Psoas muscle (tissue), 8 donors: ENCODE data around the gene G3BP1. TPM values are rescaled to one million over a fixed set of nuclear protein-coding genes. Genes with fewer than 3 reads are reported as not detected.
"Not testable (repeated sequence)": the region's sequence is repeated elsewhere in the genome, so short reads cannot be mapped to it uniquely, and the experiment has no call there.

Source experiments
- ATAC-seq, 4 donors: fragments of 200-7000 bp; cut with Tn5 transposase; one replicate each; pipeline ENCODE4 v1.9.1; 2020; ENCODE audit warnings: moderate library complexity in 3 of 4, mild to moderate bottlenecking in 2 of 4
- DNase-seq, 2 donors: peaks; one replicate each; pipeline ENCODE4 v3.0.0-alpha.2; 2020
- H3K27ac ChIP-seq: fragments of 200-600 bp; one replicate; pipeline ENCODE4 v1.8.0; 2022
- H3K27me3 ChIP-seq, 3 donors: fragments of 200-600 bp in 1 of 3; one replicate each; pipeline versions ENCODE4 v1.6.1 to v1.8.0; 2013 to 2022; ENCODE audit warnings: low read length in 2 of 3, mild to moderate bottlenecking in 2 of 3, moderate library complexity in 1 of 3; ENCODE audit not compliant: insufficient read depth in 3 of 3
- H3K36me3 ChIP-seq, 2 donors: fragments of 200-600 bp in 1 of 2; one replicate each; pipeline versions ENCODE4 v1.6.1 to v1.8.0; 2013 to 2022; ENCODE audit warnings: low read depth in 1 of 2, mild to moderate bottlenecking in 1 of 2, moderate library complexity in 1 of 2; ENCODE audit not compliant: insufficient read depth in 1 of 2
- H3K4me1 ChIP-seq: fragments of 200-600 bp; one replicate; pipeline ENCODE4 v1.8.0; 2022
- H3K4me3 ChIP-seq: fragments of 200-600 bp; one replicate; pipeline ENCODE4 v1.8.0; 2022; ENCODE audit warnings: mild to moderate bottlenecking
- H3K9me3 ChIP-seq: fragments of 200-600 bp; one replicate; pipeline ENCODE4 v1.8.0; 2022
- CTCF ChIP-seq: fragments of 200-600 bp; IDR thresholded peaks from one replicate; pipeline ENCODE4 v1.8.0; 2022; ENCODE audit warnings: antibody characterized with exemption
- WGBS, 3 donors: extraction: QIAGEN DNeasy Blood & Tissue Kit; methylation state at CpG; one replicate each; pipeline versions ENCODE4 v1.1.6 to v1.1.7; 2013; 5-methylcytosine and 5-hydroxymethylcytosine counted together
- intact Hi-C, 2 donors: fragments of 100-400 bp; cut with DNase I; formaldehyde crosslinking; loops; one replicate each; pipeline versions ENCODE4 v1.11.0 to v1.14.2; 2022
- polyA plus RNA-seq, 3 donors: library from polyadenylated mRNA; stranded (reverse); fragments of 200-250 nt; gene quantifications; one replicate each; pipeline ENCODE4 v1.2.3, GENCODE V29; 2013
- total RNA-seq, 4 donors: library from RNA; stranded (reverse); fragmentation: NEBNext Ultra II Directional in 2 of 4; extraction: Animal tissue kit (Norgen Biotek cat#: 25700) in 2 of 4; gene quantifications; one replicate each; pipeline versions ENCODE4 v1.2.1 to v1.2.4, GENCODE V29; 2021 to 2023
- donor health status: healthy with polysubstance abuse.
- donor health status: DM: no; HTN: no; CAD: no; lungs with moderate emphysema.
- donor health status: Bipolar disorder and iron deficiency.
- donor health status: healthy.
- donor health status: DM: yes; HTN: yes; CAD: no.
- donor health status: DM: no; HTN: no; CAD: no.
- donor health status: DM: no; HTN: no; CAD: no.
- donor health status: DM: yes; HTN: yes; CAD: no.

G3BP1 gene
- total and polyA plus RNA-seq, 7 donors = 47.0 to 230 (median 132) TPM

DNA sequence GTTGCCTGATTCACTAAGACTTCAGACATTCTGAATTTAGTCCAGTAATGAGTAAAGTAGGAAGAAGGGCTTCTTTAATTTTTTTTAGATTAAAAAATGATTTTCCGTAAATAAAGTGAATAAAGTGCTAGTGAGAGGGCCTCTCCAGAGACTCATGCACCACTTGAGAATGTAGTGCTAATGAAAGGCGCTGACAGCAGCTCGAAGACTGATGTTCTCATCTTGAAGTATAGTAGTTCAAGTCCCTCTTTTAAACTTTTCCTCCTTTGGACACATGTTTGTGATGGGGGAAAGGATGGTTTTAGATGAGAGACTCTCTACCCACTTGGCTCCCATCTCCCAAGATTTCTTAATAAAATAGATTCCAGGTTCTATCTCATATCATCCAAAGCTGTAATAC lies 48.5 kb downstream of the G3BP1 start:
- peaks cover 2 to 9% of the 10 kb centered on the region in 2 donors for H3K36me3 ChIP-seq
- ATAC-seq (no peak), DNase-seq (no peak)
- 88 to 90% (median 90%) methylated on average over 3 of the region's 3 CpGs for WGBS, 3 donors
- H3K27me3 ChIP-seq = no peaks in the 10 kb centered on the region
- H3K9me3 ChIP-seq = no peaks in the 10 kb centered on the region
- H3K4me3 ChIP-seq = no peak overlapping the region
- intact Hi-C loops = loop anchor here in 1 of 2 donors (10.0 kb wide), 1 partner anchor 685 kb away; no protein-coding TSS in a partner anchor
- no peaks in the 10 kb centered on the region for H3K4me1 ChIP-seq
- H3K27ac ChIP-seq = no peak overlapping the region
- TF ChIP-seq CTCF = no peak

DNA sequence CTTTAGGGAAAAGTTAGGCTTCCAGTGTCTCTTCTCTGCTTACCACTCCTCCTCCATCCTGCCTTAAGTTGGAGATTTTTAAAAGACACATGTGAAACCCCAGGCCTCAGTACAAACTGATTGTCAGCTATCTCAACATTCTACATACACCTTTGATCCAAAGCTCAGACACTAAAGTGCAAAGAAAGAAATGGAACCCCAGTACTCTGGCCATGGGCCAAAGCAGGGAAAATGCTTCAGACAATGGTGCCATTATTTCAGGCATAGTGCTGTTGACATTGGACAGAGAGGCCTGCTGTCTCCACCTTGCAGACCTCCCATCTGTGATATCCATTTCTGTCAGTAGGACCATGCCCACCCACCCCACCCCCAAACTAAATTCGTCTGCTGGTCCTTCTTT lies 49.1 kb downstream of the G3BP1 start:
- Histone ChIP-seq H3K9me3 (no peaks in the 10 kb centered on the region), H3K4me1 (no peaks in the 10 kb centered on the region), H3K27ac (no peak overlapping the region), H3K36me3 (peaks cover 2 to 10% of the 10 kb centered on the region in 2 donors), H3K4me3 (no peak overlapping the region), H3K27me3 (no peaks in the 10 kb centered on the region)
- intact Hi-C loops = loop anchor here in 1 of 2 donors (10.0 kb wide), 1 partner anchor 684 kb away; no protein-coding TSS in a partner anchor
- no peak for TF ChIP-seq CTCF
- ATAC-seq (no peak), DNase-seq (no peak)
- 63 to 80% (median 72%) methylated on average over 1 of the region's 1 CpG for WGBS, 3 donors

DNA sequence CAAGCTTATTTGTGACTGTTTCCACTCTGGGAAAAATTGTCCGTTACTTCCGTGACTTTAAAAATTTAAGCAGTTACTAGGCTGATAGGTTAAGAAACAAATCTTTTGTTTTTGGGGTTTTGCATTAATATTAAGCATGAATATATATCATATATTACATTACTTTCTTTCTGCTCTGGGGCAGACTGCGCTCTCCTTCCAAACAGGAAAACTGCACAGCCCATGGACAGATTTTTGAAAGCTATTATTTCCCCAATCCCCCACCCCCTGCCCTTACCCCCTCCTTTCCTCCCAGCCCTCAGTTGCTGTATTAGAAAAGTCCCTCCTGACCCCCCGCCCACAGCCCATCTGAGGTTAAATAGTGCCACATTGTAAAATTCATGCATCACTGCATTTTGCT lies 50.4 kb downstream of the G3BP1 start:
- intact Hi-C loops = loop anchor here in 1 of 2 donors (10.0 kb wide), 1 partner anchor 683 kb away; no protein-coding TSS in a partner anchor
- no peaks in the 10 kb centered on the region for H3K9me3 ChIP-seq
- H3K27me3 ChIP-seq = no peaks in the 10 kb centered on the region
- ATAC-seq (no peak), DNase-seq (no peak)
- 97 to 100% (median 97%) methylated on average over 4 of the region's 4 CpGs for WGBS, 3 donors
- H3K27ac ChIP-seq = no peak overlapping the region
- no peaks in the 10 kb centered on the region for H3K4me1 ChIP-seq
- H3K36me3 ChIP-seq = peaks cover 2 to 12% of the 10 kb centered on the region in 2 donors
- H3K4me3 ChIP-seq = no peak overlapping the region
- no peak for TF ChIP-seq CTCF

DNA sequence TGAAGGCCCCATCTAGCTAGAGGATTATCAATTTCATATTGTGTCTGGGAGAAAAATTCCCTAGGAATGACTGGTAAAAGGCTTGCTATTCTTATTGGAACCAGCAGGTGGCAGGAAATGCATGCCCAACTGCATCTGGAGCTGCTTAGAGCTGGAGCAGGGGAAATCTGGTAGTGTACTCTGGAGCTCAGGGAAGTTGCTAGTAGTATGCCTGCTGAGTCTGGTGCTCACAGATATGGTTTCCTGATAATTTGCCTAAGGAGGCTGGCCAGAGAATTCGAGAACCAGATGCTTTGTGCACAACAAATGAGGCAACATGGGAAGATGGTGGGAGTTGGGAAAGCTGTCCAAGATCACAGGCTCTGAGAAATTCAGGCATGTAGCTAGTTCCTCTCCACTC lies 53.7 kb downstream of the G3BP1 start:
- peak; percentile 77 for TF ChIP-seq CTCF
- Histone ChIP-seq H3K4me3 (no peak overlapping the region), H3K36me3 (peaks cover 2 to 16% of the 10 kb centered on the region in 2 donors), H3K9me3 (no peaks in the 10 kb centered on the region), H3K4me1 (no peaks in the 10 kb centered on the region), H3K27me3 (no peaks in the 10 kb centered on the region), H3K27ac (no peak overlapping the region)
- ATAC-seq = peak; percentile 63 to 85 (median 74)
- WGBS, 3 donors = 18 to 28% (median 24%) methylated on average over 1 of the region's 1 CpG
- DNase-seq = peak in 1 of 2 donors; percentile 46
- intact Hi-C loops = loop anchor here (2.0 to 10.0 kb wide), 3 partner anchors 317 to 682 kb away; no protein-coding TSS in a partner anchor

DNA sequence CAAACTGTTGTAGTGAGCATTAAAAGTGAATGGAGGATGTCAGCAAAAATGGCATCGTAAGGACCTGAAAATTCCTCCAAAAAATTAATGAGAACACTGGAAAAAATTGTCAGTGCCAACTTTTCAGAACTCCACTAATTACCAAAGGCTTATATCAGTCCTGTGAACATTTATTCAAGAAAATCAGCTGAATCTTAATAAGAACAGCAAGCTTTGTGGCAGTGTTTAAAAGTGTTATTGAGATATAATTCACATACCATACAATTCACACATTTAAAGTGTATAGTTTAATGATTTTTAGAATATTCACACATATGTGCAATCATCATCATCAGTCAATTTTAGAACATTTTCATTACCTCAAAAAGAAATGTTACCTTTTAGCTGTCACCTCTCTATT lies 57.6 kb downstream of the G3BP1 start:
- no peak overlapping the region for H3K4me3 ChIP-seq
- intact Hi-C loops = loop anchor here (5.0 to 10.0 kb wide), 2 partner anchors 675 to 678 kb away; no protein-coding TSS in a partner anchor
- no peak for DNase-seq
- peaks cover 2 to 14% of the 10 kb centered on the region in 2 donors for H3K36me3 ChIP-seq
- no peak for TF ChIP-seq CTCF
- no peaks in the 10 kb centered on the region for H3K27me3 ChIP-seq
- no peaks in the 10 kb centered on the region for H3K4me1 ChIP-seq
- WGBS, 3 donors = 88 to 100% (median 90%) methylated on average over 1 of the region's 1 CpG
- no peak for ATAC-seq
- H3K27ac ChIP-seq = no peak overlapping the region
- H3K9me3 ChIP-seq = peaks cover 16% of the 10 kb centered on the region

DNA sequence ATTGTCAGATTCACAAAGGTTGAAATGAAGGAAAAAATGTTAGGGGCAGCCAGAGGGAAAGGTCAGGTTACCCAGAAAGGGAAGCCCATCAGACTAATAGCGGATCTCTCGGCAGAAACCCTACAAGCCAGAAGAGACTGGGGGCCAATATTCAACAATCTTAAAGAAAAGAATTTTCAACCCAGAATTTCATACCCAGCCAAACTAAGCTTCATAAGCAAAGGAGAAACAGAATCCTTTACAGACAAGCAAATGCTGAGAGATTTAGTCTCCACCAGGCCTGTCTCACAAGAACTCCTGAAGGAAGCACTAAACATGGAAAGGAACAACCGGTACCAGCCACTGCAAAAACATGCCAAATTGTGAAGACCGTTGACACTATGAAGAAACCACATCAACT lies 61.1 kb downstream of the G3BP1 start:
- WGBS, 3 donors = 96 to 100% (median 96%) methylated on average over 4 of the region's 4 CpGs
- H3K36me3 ChIP-seq, intact Hi-C loops, H3K4me1 ChIP-seq, ATAC-seq, DNase-seq, H3K27me3 ChIP-seq, H3K27ac ChIP-seq, H3K4me3 ChIP-seq: not testable (repeated sequence)
- peaks cover 34% of the 10 kb centered on the region for H3K9me3 ChIP-seq
